ENCODE measurements around the gene CERCAM. TPM values are rescaled to one million over a fixed set of nuclear protein-coding genes. Genes with fewer than 3 reads are reported as not detected.
"Not testable (repeated sequence)": the region's sequence is repeated elsewhere in the genome, so short reads cannot be mapped to it uniquely, and the experiment has no call there.

Gene CERCAM
- total RNA-seq, 1 experiment from 2014 or later = 2.3 TPM

DNA sequence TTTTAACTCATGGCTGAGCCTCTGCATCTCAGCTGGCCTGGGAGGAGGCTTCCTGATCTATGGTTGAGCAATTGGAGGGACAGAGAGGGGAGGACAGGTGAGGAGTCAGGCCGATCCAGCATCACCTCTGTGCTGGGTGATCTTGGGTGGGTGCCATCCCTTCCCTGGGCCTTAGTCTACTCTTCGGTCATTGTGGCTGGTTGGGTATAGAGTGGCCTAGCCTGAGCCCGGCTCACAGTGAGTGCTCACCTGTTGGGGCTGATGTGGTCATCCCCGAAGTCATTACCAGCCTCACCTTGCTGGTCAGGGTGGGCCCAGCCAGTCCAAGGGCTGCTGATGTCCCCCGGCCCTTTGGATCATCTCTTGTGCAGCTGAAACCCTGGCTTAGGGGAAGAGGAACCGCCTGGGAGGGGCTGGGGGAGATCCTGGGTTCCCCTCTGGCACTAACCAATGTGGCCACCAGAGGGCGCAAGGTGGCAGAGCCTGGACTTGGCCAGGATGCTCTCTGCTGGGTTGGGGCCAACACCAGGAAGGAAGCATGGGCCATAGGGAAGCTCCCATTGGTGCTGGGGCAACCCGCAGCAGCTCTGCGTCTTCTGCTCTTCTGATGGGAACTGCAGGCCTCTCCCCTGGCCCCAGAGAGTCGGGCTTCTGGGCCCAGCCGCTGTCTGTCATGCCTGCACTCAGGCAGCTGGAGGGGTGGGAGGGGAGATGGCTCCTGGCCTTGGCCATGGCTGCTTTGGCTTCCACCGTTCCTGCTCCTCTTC, 17.9 kb downstream of the CERCAM start:
- Mint-ChIP-seq H3K9me3 (ENCODE audit: unreplicated experiment) (no peaks in the 10 kb centered on the region), H3K27ac (ENCODE audit: low read depth, unreplicated experiment) (no peak overlapping the region), H3K36me3 (ENCODE audit: insufficient read depth, unreplicated experiment) (no peaks in the 10 kb centered on the region), H3K4me3 (ENCODE audit: unreplicated experiment) (no peak overlapping the region), H3K27me3 (ENCODE audit: insufficient read depth, unreplicated experiment) (no peaks in the 10 kb centered on the region), H3K4me1 (ENCODE audit: insufficient read depth, unreplicated experiment) (no peaks in the 10 kb centered on the region)
- intact Hi-C loops (cut with micrococcal nuclease) = loop anchor here (1.0 kb wide), 1 partner anchor 197 kb away; no protein-coding TSS in a partner anchor
- POLR2A ChIA-PET = interaction anchor here (0.6 to 1.2 kb wide), 6 partner anchors 17 to 512 kb away, joined by 3 to 7 read pairs (median 4); partner anchors contain the start of genes GLE1 and ODF2
- BruUV-seq (replicated peaks) = no TSS peak
- CTCF ChIA-PET = interaction anchor here (0.6 to 2.6 kb wide), 30 partner anchors 8 to 425 kb away, joined by 3 to 17 read pairs (median 4); no protein-coding TSS in a partner anchor
- TF ChIP-seq, protein P1, sequence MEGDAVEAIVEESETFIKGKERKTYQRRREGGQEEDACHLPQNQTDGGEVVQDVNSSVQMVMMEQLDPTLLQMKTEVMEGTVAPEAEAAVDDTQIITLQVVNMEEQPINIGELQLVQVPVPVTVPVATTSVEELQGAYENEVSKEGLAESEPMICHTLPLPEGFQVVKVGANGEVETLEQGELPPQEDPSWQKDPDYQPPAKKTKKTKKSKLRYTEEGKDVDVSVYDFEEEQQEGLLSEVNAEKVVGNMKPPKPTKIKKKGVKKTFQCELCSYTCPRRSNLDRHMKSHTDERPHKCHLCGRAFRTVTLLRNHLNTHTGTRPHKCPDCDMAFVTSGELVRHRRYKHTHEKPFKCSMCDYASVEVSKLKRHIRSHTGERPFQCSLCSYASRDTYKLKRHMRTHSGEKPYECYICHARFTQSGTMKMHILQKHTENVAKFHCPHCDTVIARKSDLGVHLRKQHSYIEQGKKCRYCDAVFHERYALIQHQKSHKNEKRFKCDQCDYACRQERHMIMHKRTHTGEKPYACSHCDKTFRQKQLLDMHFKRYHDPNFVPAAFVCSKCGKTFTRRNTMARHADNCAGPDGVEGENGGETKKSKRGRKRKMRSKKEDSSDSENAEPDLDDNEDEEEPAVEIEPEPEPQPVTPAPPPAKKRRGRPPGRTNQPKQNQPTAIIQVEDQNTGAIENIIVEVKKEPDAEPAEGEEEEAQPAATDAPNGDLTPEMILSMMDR (IDR thresholded peaks at IDR 0.05; ENCODE audit: unreplicated experiment) = peak; percentile 90
- peak; percentile 85 for DNase-seq (ENCODE audit: unreplicated experiment)

DNA sequence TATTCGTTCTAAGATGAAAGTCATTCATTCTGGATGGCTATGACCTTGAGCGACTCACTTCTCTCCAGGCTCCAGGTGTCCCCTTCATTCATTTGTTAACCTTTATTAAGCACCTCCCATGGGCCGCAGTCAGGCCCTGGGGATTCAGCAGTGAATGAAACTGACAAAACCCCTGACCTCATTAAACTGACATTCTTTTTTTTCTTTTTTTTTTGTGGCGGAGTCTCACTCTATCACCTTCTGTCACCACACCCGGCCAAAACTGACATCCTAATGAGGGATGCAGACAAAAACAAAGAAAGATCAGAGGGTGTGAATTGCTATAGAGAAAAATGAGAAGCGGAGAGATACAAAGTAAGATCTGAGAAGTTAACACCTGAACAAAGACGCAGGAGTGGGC, 18.6 kb downstream of the CERCAM start:
- ChIA-PET CTCF (interaction anchor here (0.5 to 2.6 kb wide), 21 partner anchors 8 to 157 kb away, joined by 3 to 17 read pairs (median 3); no protein-coding TSS in a partner anchor), POLR2A (interaction anchor here (0.6 to 1.2 kb wide), 3 partner anchors 16 to 66 kb away, joined by 3 to 7 read pairs (median 3); partner anchors contain the start of genes GLE1 and ODF2)
- H3K27me3 Mint-ChIP-seq (ENCODE audit: insufficient read depth, unreplicated experiment) = no peaks in the 10 kb centered on the region
- H3K4me3 Mint-ChIP-seq (ENCODE audit: unreplicated experiment) = no peak overlapping the region
- intact Hi-C loops (cut with micrococcal nuclease) = no loop called here
- no peak for DNase-seq (ENCODE audit: unreplicated experiment)
- no peaks in the 10 kb centered on the region for H3K4me1 Mint-ChIP-seq (ENCODE audit: insufficient read depth, unreplicated experiment)
- TF ChIP-seq, protein P1 (IDR thresholded peaks at IDR 0.05; ENCODE audit: unreplicated experiment) = no peak
- H3K27ac Mint-ChIP-seq (ENCODE audit: low read depth, unreplicated experiment) = no peak overlapping the region
- no TSS peak for BruUV-seq (replicated peaks)
- no peaks in the 10 kb centered on the region for H3K36me3 Mint-ChIP-seq (ENCODE audit: insufficient read depth, unreplicated experiment)
- H3K9me3 Mint-ChIP-seq (ENCODE audit: unreplicated experiment) = no peaks in the 10 kb centered on the region

DNA sequence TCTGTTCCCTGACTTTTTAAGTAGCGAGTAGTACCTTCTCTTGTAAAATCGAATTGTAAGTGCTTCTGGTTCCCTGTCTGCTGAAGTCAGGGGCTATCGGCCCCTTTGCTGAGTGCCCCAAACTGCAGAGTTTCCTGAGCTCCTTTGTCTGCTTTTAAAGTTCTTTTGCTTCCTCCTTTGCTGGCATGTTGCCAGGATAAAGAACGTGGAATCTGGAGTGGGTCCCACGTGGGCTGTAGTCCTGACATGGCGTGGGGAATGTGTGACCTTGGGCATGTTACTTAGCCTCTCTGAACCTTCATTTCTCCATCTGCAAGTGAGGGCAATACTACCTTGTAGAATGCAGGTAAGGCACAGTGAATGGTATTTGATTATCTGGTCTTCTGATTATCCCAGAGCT, 21.5 kb downstream of the CERCAM start:
- no peak overlapping the region for H3K4me3 Mint-ChIP-seq (ENCODE audit: unreplicated experiment)
- H3K9me3 Mint-ChIP-seq (ENCODE audit: unreplicated experiment) = no peaks in the 10 kb centered on the region
- intact Hi-C loops (cut with micrococcal nuclease) = no loop called here
- no TSS peak for BruUV-seq (replicated peaks)
- no peaks in the 10 kb centered on the region for H3K36me3 Mint-ChIP-seq (ENCODE audit: insufficient read depth, unreplicated experiment)
- TF ChIP-seq, protein P1 (IDR thresholded peaks at IDR 0.05; ENCODE audit: unreplicated experiment) = no peak
- no peaks in the 10 kb centered on the region for H3K4me1 Mint-ChIP-seq (ENCODE audit: insufficient read depth, unreplicated experiment)
- CTCF ChIA-PET = interaction anchor here (1.1 kb wide), 2 partner anchors 15 to 16 kb away, joined by 3 read pairs; no protein-coding TSS in a partner anchor
- H3K27ac Mint-ChIP-seq (ENCODE audit: low read depth, unreplicated experiment) = no peak overlapping the region
- no peak for DNase-seq (ENCODE audit: unreplicated experiment)
- POLR2A ChIA-PET = interaction anchor here (1.6 kb wide), 1 partner anchor 14 kb away, joined by 5 read pairs; the partner anchor contains the start of gene ODF2
- H3K27me3 Mint-ChIP-seq (ENCODE audit: insufficient read depth, unreplicated experiment) = no peaks in the 10 kb centered on the region

DNA sequence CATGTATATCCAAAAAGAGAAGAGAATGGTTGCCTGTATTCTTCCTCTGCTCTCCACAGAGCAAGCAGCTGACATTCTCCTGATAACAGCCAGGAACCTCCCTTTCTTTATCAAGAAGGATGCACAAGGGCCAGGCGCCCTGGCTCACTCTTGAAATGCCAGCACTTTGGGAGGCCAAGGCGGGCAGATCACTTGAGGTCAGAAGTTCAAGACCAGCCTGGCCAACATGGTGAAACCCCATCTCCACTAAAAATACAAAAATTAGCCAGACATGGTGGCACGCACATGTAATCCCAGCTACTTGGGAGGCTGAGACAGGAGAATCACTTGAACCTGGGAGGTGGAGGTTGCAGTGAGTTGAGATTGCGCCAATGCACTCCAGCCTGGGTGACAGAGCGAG, 25.8 kb downstream of the CERCAM start:
- DNase-seq (ENCODE audit: unreplicated experiment); POLR2A ChIA-PET; H3K4me1 Mint-ChIP-seq (ENCODE audit: insufficient read depth, unreplicated experiment); H3K4me3 Mint-ChIP-seq (ENCODE audit: unreplicated experiment); H3K9me3 Mint-ChIP-seq (ENCODE audit: unreplicated experiment); H3K36me3 Mint-ChIP-seq (ENCODE audit: insufficient read depth, unreplicated experiment); H3K27me3 Mint-ChIP-seq (ENCODE audit: insufficient read depth, unreplicated experiment); BruUV-seq (replicated peaks); H3K27ac Mint-ChIP-seq (ENCODE audit: low read depth, unreplicated experiment); intact Hi-C loops (cut with micrococcal nuclease): not testable (repeated sequence)
- CTCF ChIA-PET = interaction anchor here (2.0 kb wide), 1 partner anchor 8 kb away, joined by 17 read pairs; no protein-coding TSS in a partner anchor
